OCI-LY3 (cell line): ENCODE data around the gene ASB7.
A peak's percentile ranks its signal among the peaks of the same experiment; 100 is the strongest.

Experiments used
- H2AFZ ChIP-seq: fragments of 200-600, 300-600 bp; shearing (Covaris generic); 2 replicates; pipeline ENCODE4 v1.6.0; 2014; ENCODE audit warnings: antibody characterized with exemption, low read depth, low read length
- H3K27ac ChIP-seq: fragments of 200-600, 300-600 bp; sonication (generic); 2 replicates; pipeline ENCODE4 v1.5.1; 2014; ENCODE audit warnings: mild to moderate bottlenecking, low read length, moderate library complexity, mixed read lengths
- H3K27me3 ChIP-seq: fragments of 200-600, 300-600 bp; sonication (generic); 2 replicates; pipeline ENCODE4 v1.6.1; 2014; ENCODE audit warnings: low read depth, low read length, mixed read lengths
- H3K36me3 ChIP-seq: fragments of 200-600, 300-600 bp; sonication (generic); replicated peaks from 2 replicates; pipeline ENCODE3; 2014; ENCODE audit warnings: low read depth, low read length, mixed read lengths
- H3K4me1 ChIP-seq: fragments of 300-600, 200-600 bp; sonication (generic); 2 replicates; pipeline ENCODE4 v1.6.1; 2014; ENCODE audit warnings: low read length, mixed read lengths
- H3K4me2 ChIP-seq: fragments of 200-600, 300-600 bp; sonication (generic); 2 replicates; pipeline ENCODE4 v1.6.1; 2014; ENCODE audit warnings: low read length, mixed read lengths
- H3K4me3 ChIP-seq: fragments of 300-600, 200-600 bp; sonication (generic); 2 replicates; pipeline ENCODE4 v1.5.1; 2014; ENCODE audit warnings: antibody characterized with exemption, mild to moderate bottlenecking, low read length, moderate library complexity
- H3K79me2 ChIP-seq: fragments of 300-600, 200-600 bp; shearing (Covaris generic); 2 replicates; pipeline ENCODE4 v1.6.1; 2014; ENCODE audit warnings: mild to moderate bottlenecking, low read length, mixed read lengths
- H3K9ac ChIP-seq: fragments of 300-600, 200-600 bp; shearing (Covaris generic); 2 replicates; pipeline ENCODE4 v1.6.0; 2014; ENCODE audit warnings: mild to moderate bottlenecking, low read length, moderate library complexity
- H3K9me3 ChIP-seq: fragments of 200-600, 300-600 bp; shearing (Covaris generic); 2 replicates; pipeline ENCODE4 v1.6.1; 2014; ENCODE audit warnings: low read length, mixed read lengths; ENCODE audit not compliant: insufficient read depth
- H4K20me1 ChIP-seq: fragments of 200-600, 300-600 bp; sonication (generic); 2 replicates; pipeline ENCODE4 v1.6.1; 2016; ENCODE audit warnings: low read length, mixed read lengths; ENCODE audit not compliant: insufficient read depth
- CTCF ChIP-seq: fragments of 200-600, 300-600 bp; sonication (generic); IDR thresholded peaks from 2 replicates; pipeline ENCODE4 v1.5.1; 2014; ENCODE audit warnings: antibody characterized with exemption, low read length, low read depth
- EZH2phosphoT487 ChIP-seq: fragments of 200-600 bp; shearing (Covaris generic); IDR thresholded peaks from 2 replicates; pipeline ENCODE4 v1.6.1; 2018; ENCODE audit warnings: antibody characterized with exemption, mixed run types, low read depth

The ASB7 gene

GRCh38 chr15:100601617-100602063, 749 bp upstream of the ASB7 start:
- Histone ChIP-seq H4K20me1 (no peaks in the 10 kb centered on the region), H3K27me3 (no peaks in the 10 kb centered on the region), H3K27ac (peak overlapping the region; percentile 39), H3K9me3 (no peaks in the 10 kb centered on the region), H3K9ac (peak overlapping the region; percentile 71), H3K4me1 (peaks cover 16% of the 10 kb centered on the region), H3K4me3 (peak overlapping the region; percentile 82), H3K79me2 (peaks cover 88% of the 10 kb centered on the region), H3K4me2 (peak overlapping the region; percentile 87), H3K36me3 (peaks cover 16% of the 10 kb centered on the region), H2AFZ (peak overlapping the region; percentile 49; the same call in 1 of the 2 replicates)
- TF ChIP-seq EZH2phosphoT487 (no peak), CTCF (no peak)

GRCh38 chr15:100602823-100603393, 519 bp downstream of the ASB7 start:
- Histone ChIP-seq H3K9ac (peak overlapping the region; percentile 97), H3K4me1 (peaks cover 16% of the 10 kb centered on the region), H4K20me1 (0 out of 2 replicates have a peak, but pooled peaks cover 4% of the 10 kb centered on the region), H3K9me3 (no peaks in the 10 kb centered on the region), H3K27me3 (no peaks in the 10 kb centered on the region), H3K79me2 (peaks cover 81% of the 10 kb centered on the region), H3K36me3 (peaks cover 23% of the 10 kb centered on the region), H2AFZ (peak overlapping the region; percentile 69; the same call in 1 of the 2 replicates), H3K27ac (peak overlapping the region; percentile 84), H3K4me3 (peak overlapping the region; percentile 95), H3K4me2 (peak overlapping the region; percentile 79)
- TF ChIP-seq EZH2phosphoT487 (no peak), CTCF (no peak)

GRCh38 chr15:100612539-100612938, 10.2 kb downstream of the ASB7 start:
- Histone ChIP-seq H3K27ac (no peak overlapping the region), H3K79me2 (peaks cover under 1% of the 10 kb centered on the region; the same call in 1 of the 2 replicates), H3K36me3 (peaks cover 39% of the 10 kb centered on the region), H3K4me2 (no peak overlapping the region), H3K27me3 (no peaks in the 10 kb centered on the region), H2AFZ (no peak overlapping the region), H4K20me1 (peaks cover 11% of the 10 kb centered on the region), H3K9ac (no peak overlapping the region), H3K4me1 (no peaks in the 10 kb centered on the region), H3K9me3 (no peaks in the 10 kb centered on the region), H3K4me3 (no peak overlapping the region)
- TF ChIP-seq CTCF (no peak), EZH2phosphoT487 (no peak)

- H3K27ac ChIP-seq = no peak overlapping the region
- H3K9me3 ChIP-seq = no peaks in the 10 kb centered on the region
- no peaks in the 10 kb centered on the region for H3K4me1 ChIP-seq
- TF ChIP-seq CTCF (no peak), EZH2phosphoT487 (no peak)
- no peak overlapping the region for H3K9ac ChIP-seq
- H3K27me3 ChIP-seq = no peaks in the 10 kb centered on the region
- H4K20me1 ChIP-seq = peaks cover 5% of the 10 kb centered on the region
- H2AFZ ChIP-seq = no peak overlapping the region
- H3K79me2 ChIP-seq = no peaks in the 10 kb centered on the region
- peaks cover 32% of the 10 kb centered on the region for H3K36me3 ChIP-seq
- no peak overlapping the region for H3K4me2 ChIP-seq
- no peak overlapping the region for H3K4me3 ChIP-seq
These were observed 10.8 kb downstream of the ASB7 start for GRCh38 chr15:100613208-100613607.
